Neural cell (in vitro differentiated cells): ENCODE data around the gene CEP72.

Experiments
- CTCF ChIP-seq: fragments of 450-650 bp; IDR thresholded peaks from 2 replicates; pipeline ENCODE4 v1.5.1; 2014; ENCODE audit warnings: antibody characterized with exemption, mild to moderate bottlenecking, moderate library complexity; ENCODE audit not compliant: poor library complexity, severe bottlenecking
- MXI1 ChIP-seq: fragments of 450-650 bp; conservative IDR thresholded peaks from 2 replicates; pipeline ENCODE4 v1.6.1; 2014; ENCODE audit warnings: antibody characterized with exemption, mild to moderate bottlenecking; ENCODE audit not compliant: poor library complexity, severe bottlenecking
- POLR2AphosphoS5 ChIP-seq: IDR thresholded peaks from 2 replicates; pipeline ENCODE4 v1.6.1; 2012
- REST ChIP-seq: IDR thresholded peaks from 2 replicates; pipeline ENCODE4 v1.6.1; 2012; ENCODE audit warnings: borderline replicate concordance
- TAF1 ChIP-seq: IDR thresholded peaks from 2 replicates; pipeline ENCODE4 v1.6.1; 2012; ENCODE audit warnings: low read depth

GRCh38 chr5:624118-624950 lies 12.2 kb downstream of the CEP72 start:
- TF ChIP-seq CTCF (no peak), MXI1 (no peak), POLR2AphosphoS5 (no peak), REST (no peak), TAF1 (no peak)
